ENCODE data around the gene GGACT. TPM values are rescaled to one million over a fixed set of nuclear protein-coding genes. Genes with fewer than 3 reads are reported as not detected.

GGACT gene
- total RNA-seq, 2 donors from 2014 or later = 1.4 TPM

GRCh38 chr13:100506600-100507422, 81.8 kb downstream of the GGACT start:
- TF ChIP-seq CTCF (IDR thresholded peaks at IDR 0.05) = no peak
- Histone ChIP-seq H3K9me3 (no peaks in the 10 kb centered on the region), H3K4me1 (peaks cover 0 to 23% of the 10 kb centered on the region in 2 donors), H3K27ac (no peak overlapping the region), H3K4me3 (no peak overlapping the region), H3K27me3 (no peaks in the 10 kb centered on the region), H3K36me3 (no peaks in the 10 kb centered on the region)
- DNase-seq (ENCODE audit: low spot score) = no peak

- DNase-seq (ENCODE audit: low spot score) = no peak
- Histone ChIP-seq H3K27ac (no peak overlapping the region), H3K4me3 (no peak overlapping the region)
Observed at GRCh38 chr13:100506154-100506553, 82.4 kb downstream of the GGACT start.

GRCh38 chr13:100503622-100504021, 85.0 kb downstream of the GGACT start:
- no peak overlapping the region for H3K4me3 ChIP-seq
- no peaks in the 10 kb centered on the region for H3K9me3 ChIP-seq
- DNase-seq (ENCODE audit: low spot score) = no peak
- H3K27ac ChIP-seq = no peak overlapping the region
- H3K36me3 ChIP-seq = no peaks in the 10 kb centered on the region
- TF ChIP-seq CTCF (IDR thresholded peaks at IDR 0.05) = no peak
- H3K4me1 ChIP-seq = peaks cover 0 to 4% of the 10 kb centered on the region in 2 donors
- H3K27me3 ChIP-seq = no peaks in the 10 kb centered on the region

More at GRCh38 chr13:100506154-100506553, 82.4 kb downstream of the GGACT start:
- peaks cover 0 to 16% of the 10 kb centered on the region in 2 donors for H3K4me1 ChIP-seq
- no peaks in the 10 kb centered on the region for H3K36me3 ChIP-seq
- H3K9me3 ChIP-seq = no peaks in the 10 kb centered on the region
- no peak for TF ChIP-seq CTCF (IDR thresholded peaks at IDR 0.05)
- H3K27me3 ChIP-seq = no peaks in the 10 kb centered on the region

GRCh38 chr13:100502446-100502845, 86.1 kb downstream of the GGACT start:
- Histone ChIP-seq H3K36me3 (no peaks in the 10 kb centered on the region), H3K27me3 (no peaks in the 10 kb centered on the region), H3K4me1 (peaks cover 0 to 4% of the 10 kb centered on the region in 2 donors), H3K4me3 (no peak overlapping the region), H3K27ac (no peak overlapping the region), H3K9me3 (no peaks in the 10 kb centered on the region)
- no peak for TF ChIP-seq CTCF (IDR thresholded peaks at IDR 0.05)
- no peak for DNase-seq (ENCODE audit: low spot score)

- H3K9me3 ChIP-seq = no peaks in the 10 kb centered on the region
- no peak overlapping the region for H3K27ac ChIP-seq
- DNase-seq (ENCODE audit: low spot score) = no peak
- H3K4me1 ChIP-seq = peaks cover 0 to 4% of the 10 kb centered on the region in 2 donors
- H3K36me3 ChIP-seq = no peaks in the 10 kb centered on the region
- no peak for TF ChIP-seq CTCF (IDR thresholded peaks at IDR 0.05)
- H3K27me3 ChIP-seq = no peaks in the 10 kb centered on the region
- no peak overlapping the region for H3K4me3 ChIP-seq
Observed at GRCh38 chr13:100497389-100497788, 91.2 kb downstream of the GGACT start.

Data from right atrium auricular region (tissue), 2 donors.